GM12873 (cell line): ENCODE results near the gene SMIM44.

ENCODE experiments used
- TF ChIP-seq, protein P1 (sequence below): IDR thresholded peaks from 2 replicates; pipeline ENCODE4 v1.5.1; 2012; ENCODE audit warnings: low read depth, mild to moderate bottlenecking, moderate library complexity, low read length, control low read depth; ENCODE audit not compliant: insufficient read depth; ENCODE audit errors: missing control alignments

Gene SMIM44

DNA sequence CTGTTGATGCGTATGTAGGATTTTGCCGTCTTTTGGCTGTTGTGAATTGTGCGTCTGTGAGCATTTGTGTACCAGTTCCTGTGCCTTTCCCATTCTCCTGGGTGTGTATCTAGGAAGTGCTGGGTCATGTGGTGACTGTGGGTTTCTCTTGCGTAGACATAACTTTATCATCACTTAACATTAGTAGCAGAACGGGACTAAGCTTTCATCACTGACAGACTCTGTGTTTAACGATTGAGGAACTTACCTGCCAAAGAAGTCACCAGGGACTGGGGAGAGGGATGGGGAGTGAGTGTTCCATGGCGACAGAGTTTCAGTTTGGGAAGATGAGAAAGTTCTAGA lies 37.8 kb upstream of the SMIM44 start:
- TF ChIP-seq, protein P1, sequence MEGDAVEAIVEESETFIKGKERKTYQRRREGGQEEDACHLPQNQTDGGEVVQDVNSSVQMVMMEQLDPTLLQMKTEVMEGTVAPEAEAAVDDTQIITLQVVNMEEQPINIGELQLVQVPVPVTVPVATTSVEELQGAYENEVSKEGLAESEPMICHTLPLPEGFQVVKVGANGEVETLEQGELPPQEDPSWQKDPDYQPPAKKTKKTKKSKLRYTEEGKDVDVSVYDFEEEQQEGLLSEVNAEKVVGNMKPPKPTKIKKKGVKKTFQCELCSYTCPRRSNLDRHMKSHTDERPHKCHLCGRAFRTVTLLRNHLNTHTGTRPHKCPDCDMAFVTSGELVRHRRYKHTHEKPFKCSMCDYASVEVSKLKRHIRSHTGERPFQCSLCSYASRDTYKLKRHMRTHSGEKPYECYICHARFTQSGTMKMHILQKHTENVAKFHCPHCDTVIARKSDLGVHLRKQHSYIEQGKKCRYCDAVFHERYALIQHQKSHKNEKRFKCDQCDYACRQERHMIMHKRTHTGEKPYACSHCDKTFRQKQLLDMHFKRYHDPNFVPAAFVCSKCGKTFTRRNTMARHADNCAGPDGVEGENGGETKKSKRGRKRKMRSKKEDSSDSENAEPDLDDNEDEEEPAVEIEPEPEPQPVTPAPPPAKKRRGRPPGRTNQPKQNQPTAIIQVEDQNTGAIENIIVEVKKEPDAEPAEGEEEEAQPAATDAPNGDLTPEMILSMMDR: no peak

GRCh38 chr19:3520166-3521103 lies 37.2 kb upstream of the SMIM44 start:
- TF ChIP-seq, protein P1: no peak

DNA sequence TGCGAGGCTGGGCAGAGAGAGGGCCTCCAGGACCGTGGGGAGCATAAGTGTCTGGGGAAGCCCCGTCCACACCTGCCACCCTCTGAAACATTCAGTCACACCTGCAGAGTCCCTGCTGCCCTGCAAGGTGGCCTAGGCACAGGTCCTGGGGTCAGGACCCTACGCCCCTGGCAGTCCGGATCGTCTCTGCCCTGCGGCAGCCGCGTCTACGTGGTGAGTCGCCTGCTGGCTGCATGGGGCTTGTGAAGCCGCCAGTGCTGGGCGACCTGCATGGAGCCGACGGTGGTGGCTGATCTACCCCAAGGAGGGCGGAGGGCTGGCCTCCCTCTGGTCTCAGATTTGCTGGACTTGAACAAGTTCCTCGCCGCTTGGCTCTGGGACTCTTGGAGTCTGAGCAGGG lies 35.9 kb upstream of the SMIM44 start:
- TF ChIP-seq, protein P1: no peak

DNA sequence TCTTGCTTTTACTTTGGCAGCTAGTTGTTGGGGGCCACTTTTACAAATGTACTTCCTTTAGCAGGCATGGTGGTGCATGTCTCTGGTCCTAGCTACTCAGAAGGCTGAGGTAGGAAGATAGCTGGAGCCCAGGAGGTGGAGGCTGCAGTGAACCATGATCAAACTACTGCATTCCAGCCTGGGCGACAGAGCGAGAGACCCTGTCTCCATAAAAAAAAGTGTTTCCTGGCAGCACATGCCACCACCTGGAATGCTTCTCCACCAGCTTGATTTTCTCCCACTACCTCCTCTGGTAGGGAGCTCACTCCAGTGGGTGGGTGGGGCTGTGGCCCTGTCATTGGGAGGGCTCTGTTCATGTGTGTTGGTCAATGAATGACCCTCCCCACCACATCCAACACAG lies 35.4 kb upstream of the SMIM44 start:
- TF ChIP-seq, protein P1: no peak

- TF ChIP-seq, protein P1: no peak
Measured at GRCh38 chr19:3518255-3518654, 35.0 kb upstream of the SMIM44 start.

DNA sequence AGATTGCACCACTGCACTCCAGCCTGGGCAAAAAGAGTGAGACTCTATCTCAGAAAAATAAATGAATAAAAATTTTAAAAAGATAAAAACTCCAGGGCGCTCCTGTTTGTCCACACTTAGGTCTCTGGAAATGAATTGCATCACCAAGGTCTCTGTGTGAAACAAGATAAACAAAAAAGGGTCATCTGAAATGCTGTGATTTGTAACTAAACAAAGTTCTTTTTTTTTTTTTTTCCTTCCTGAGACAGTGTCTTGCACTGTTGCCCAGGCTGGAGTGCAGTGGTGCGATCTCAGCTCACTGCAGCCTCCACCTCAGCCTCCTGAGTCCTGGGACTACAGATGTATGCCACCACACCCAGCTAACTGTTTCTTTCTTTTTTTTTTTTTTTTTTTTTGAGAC lies 34.4 kb upstream of the SMIM44 start:
- TF ChIP-seq, protein P1: no peak

- TF ChIP-seq, protein P1: no peak
Measured at GRCh38 chr19:3516675-3517207, 33.5 kb upstream of the SMIM44 start.
